ENCODE results near the gene ABCA5.
"Not testable (repeated sequence)": the region's sequence is repeated elsewhere in the genome, so short reads cannot be mapped to it uniquely, and the experiment has no call there.

ABCA5 gene

GRCh38 chr17:69218986-69219385 is 107.9 kb downstream of the ABCA5 start:
- no peak for DNase-seq
- TF ChIP-seq CTCF (IDR thresholded peaks at IDR 0.05; ENCODE audit: low read depth, low read length): no peak

GRCh38 chr17:69213059-69213813 is 113.7 kb downstream of the ABCA5 start:
- Histone ChIP-seq H3K4me3 (ENCODE audit: low read depth, low read length) (no peak overlapping the region), H3K27me3 (ENCODE audit: insufficient read depth, low read depth, severe bottlenecking) (no peaks in the 10 kb centered on the region), H3K9me3 (ENCODE audit: severe bottlenecking) (no peaks in the 10 kb centered on the region), H3K36me3 (no peaks in the 10 kb centered on the region), H3K27ac (no peak overlapping the region)
- peak; percentile 11; the same call in 1 of the 2 replicates for TF ChIP-seq CTCF (IDR thresholded peaks at IDR 0.05; ENCODE audit: low read depth, low read length)
- DNase-seq: no peak

More at GRCh38 chr17:69218986-69219385, 107.9 kb downstream of the ABCA5 start:
- Histone ChIP-seq H3K9me3 (ENCODE audit: severe bottlenecking) (no peaks in the 10 kb centered on the region), H3K4me3 (ENCODE audit: low read depth, low read length) (no peak overlapping the region), H3K27ac (no peak overlapping the region), H3K27me3 (ENCODE audit: insufficient read depth, low read depth, severe bottlenecking) (no peaks in the 10 kb centered on the region), H3K36me3 (no peaks in the 10 kb centered on the region)

GRCh38 chr17:69208640-69209039 is 118.3 kb downstream of the ABCA5 start:
- DNase-seq: no peak
- H3K27ac ChIP-seq: no peak overlapping the region
- no peaks in the 10 kb centered on the region for H3K9me3 ChIP-seq (ENCODE audit: severe bottlenecking)

DNA sequence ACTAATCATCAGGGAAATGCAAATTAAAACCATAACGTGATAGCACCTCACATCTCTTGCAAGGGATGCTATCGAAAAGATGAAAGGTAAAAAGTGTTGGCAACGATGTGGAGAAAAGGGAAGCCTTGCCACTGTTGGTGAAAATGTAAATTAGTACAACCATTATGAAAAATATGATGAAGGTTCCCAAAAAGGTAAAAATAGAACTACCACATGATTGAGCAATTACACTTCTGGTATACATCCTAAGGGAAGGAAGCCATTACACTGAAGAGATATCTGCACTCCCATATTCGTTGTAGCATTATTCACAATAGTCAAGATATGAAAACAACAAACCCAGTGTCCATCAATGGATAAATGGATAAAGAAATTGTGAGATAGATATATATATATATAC is 119.8 kb downstream of the ABCA5 start:
- Histone ChIP-seq H3K36me3 (no peaks in the 10 kb centered on the region), H3K27ac (no peak overlapping the region), H3K9me3 (ENCODE audit: severe bottlenecking) (no peaks in the 10 kb centered on the region), H3K4me3 (ENCODE audit: low read depth, low read length) (no peak overlapping the region), H3K27me3 (ENCODE audit: insufficient read depth, low read depth, severe bottlenecking) (no peaks in the 10 kb centered on the region)
- no peak for DNase-seq
- TF ChIP-seq CTCF (IDR thresholded peaks at IDR 0.05; ENCODE audit: low read depth, low read length): no peak

More at GRCh38 chr17:69208640-69209039, 118.3 kb downstream of the ABCA5 start:
- no peak overlapping the region for H3K4me3 ChIP-seq (ENCODE audit: low read depth, low read length)
- no peaks in the 10 kb centered on the region for H3K36me3 ChIP-seq
- H3K27me3 ChIP-seq (ENCODE audit: insufficient read depth, low read depth, severe bottlenecking): no peaks in the 10 kb centered on the region
- TF ChIP-seq CTCF (IDR thresholded peaks at IDR 0.05; ENCODE audit: low read depth, low read length): no peak

DNA sequence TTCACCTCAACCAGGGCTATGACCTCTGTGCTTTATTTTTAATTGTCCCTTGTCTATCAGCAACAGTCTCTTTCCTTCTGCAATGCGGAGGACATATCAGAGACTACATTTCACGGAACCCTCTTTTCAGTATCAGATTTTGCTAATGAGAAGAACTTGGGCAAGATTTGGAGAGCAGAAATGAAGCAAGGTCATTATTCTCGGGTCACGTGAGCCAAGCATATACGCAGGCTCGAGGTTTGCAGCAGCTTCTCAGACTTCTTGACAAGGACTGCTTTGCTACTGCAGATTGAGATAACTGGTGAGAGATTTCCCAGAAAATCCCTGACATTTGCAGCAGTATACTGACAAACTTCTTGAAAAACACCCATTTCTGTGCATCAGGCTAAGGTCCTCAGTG is 128.7 kb downstream of the ABCA5 start:
- no peak for DNase-seq
- no peak overlapping the region for H3K27ac ChIP-seq
- H3K27me3 ChIP-seq (ENCODE audit: insufficient read depth, low read depth, severe bottlenecking): no peaks in the 10 kb centered on the region
- no peak for TF ChIP-seq CTCF (IDR thresholded peaks at IDR 0.05; ENCODE audit: low read depth, low read length)
- H3K36me3 ChIP-seq: no peaks in the 10 kb centered on the region
- no peak overlapping the region for H3K4me3 ChIP-seq (ENCODE audit: low read depth, low read length)
- H3K9me3 ChIP-seq (ENCODE audit: severe bottlenecking): no peaks in the 10 kb centered on the region

GRCh38 chr17:69196105-69196653 is 130.8 kb downstream of the ABCA5 start:
- not testable (repeated sequence) for H3K27me3 ChIP-seq (ENCODE audit: insufficient read depth, low read depth, severe bottlenecking); DNase-seq; H3K36me3 ChIP-seq; H3K4me3 ChIP-seq (ENCODE audit: low read depth, low read length); H3K9me3 ChIP-seq (ENCODE audit: severe bottlenecking); H3K27ac ChIP-seq
